ENCODE results near the gene EDNRB. TPM values are rescaled to one million over a fixed set of nuclear protein-coding genes. Genes with fewer than 3 reads are reported as not detected.

EDNRB gene
- polyA plus RNA-seq, 3 donors = 0.08 to 0.53 (median 0.37) TPM

DNA sequence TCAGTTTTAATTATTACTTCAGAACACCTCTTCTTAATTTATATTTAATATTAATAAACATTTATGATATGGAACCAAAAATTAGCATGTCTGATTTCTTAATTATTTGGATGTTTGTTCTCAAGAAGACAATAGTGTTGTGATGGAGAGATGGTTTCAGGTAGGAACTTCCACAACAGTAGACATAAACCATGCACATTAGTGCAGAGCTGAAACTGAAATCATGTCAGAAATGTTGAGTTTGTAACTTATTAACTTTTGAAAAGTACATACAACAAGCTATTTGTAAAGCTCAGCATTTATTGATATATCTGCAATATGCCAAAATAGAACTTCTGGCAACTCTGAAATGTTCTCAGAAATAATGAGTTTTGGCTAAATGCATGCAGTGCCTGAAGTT lies 11.8 kb upstream of the EDNRB start:
- Mint-ChIP-seq H3K27me3 (ENCODE audit: low read depth in 3 of 3) (peaks cover 1 to 2% (median 1%) of the 10 kb centered on the region in 3 donors), H3K4me1 (peaks cover 13% of the 10 kb centered on the region), H3K27ac (no peak overlapping the region), H3K9me3 (peaks cover 0 to 9% (median 6%) of the 10 kb centered on the region in 7 donors), H3K4me3 (no peak overlapping the region), H3K36me3 (no peaks in the 10 kb centered on the region)
- Histone ChIP-seq H2AFZ (ENCODE audit: insufficient read depth, low read depth, low read length, poor library complexity, severe bottlenecking) (no peak overlapping the region), H3K79me2 (ENCODE audit: insufficient read depth, low read length) (no peaks in the 10 kb centered on the region), H3K36me3 (replicated peaks in 1 of 2; ENCODE audit: control insufficient read depth in 1 of 2, insufficient read depth in 2 of 2, low read length in 2 of 2) (no peaks in the 10 kb centered on the region), H3K9ac (ENCODE audit: insufficient read depth, low read length, poor library complexity, severe bottlenecking) (no peak overlapping the region), H3K4me2 (replicated peaks; ENCODE audit: extremely low read depth, low read length, poor library complexity, severe bottlenecking) (no peak overlapping the region), H3K27ac (ENCODE audit: low read depth in 1 of 2, low read length in 2 of 2) (no peak overlapping the region), H3K27me3 (ENCODE audit: control insufficient read depth in 2 of 2, insufficient read depth in 2 of 2, low read length in 2 of 2) (no peaks in the 10 kb centered on the region), H3K4me3 (replicated peaks in 1 of 3; ENCODE audit: low read depth in 2 of 3, low read length in 3 of 3) (no peak overlapping the region), H3K4me1 (ENCODE audit: control insufficient read depth in 1 of 2, insufficient read depth in 2 of 2, low read length in 2 of 2) (peaks cover 2 to 13% of the 10 kb centered on the region in 2 donors), H3K9me3 (replicated peaks in 1 of 2; ENCODE audit: control insufficient read depth in 1 of 2, insufficient read depth in 1 of 2, low read length in 2 of 2) (no peaks in the 10 kb centered on the region), H4K20me1 (ENCODE audit: insufficient read depth, low read length) (no peaks in the 10 kb centered on the region)
- TF ChIP-seq, protein P1, sequence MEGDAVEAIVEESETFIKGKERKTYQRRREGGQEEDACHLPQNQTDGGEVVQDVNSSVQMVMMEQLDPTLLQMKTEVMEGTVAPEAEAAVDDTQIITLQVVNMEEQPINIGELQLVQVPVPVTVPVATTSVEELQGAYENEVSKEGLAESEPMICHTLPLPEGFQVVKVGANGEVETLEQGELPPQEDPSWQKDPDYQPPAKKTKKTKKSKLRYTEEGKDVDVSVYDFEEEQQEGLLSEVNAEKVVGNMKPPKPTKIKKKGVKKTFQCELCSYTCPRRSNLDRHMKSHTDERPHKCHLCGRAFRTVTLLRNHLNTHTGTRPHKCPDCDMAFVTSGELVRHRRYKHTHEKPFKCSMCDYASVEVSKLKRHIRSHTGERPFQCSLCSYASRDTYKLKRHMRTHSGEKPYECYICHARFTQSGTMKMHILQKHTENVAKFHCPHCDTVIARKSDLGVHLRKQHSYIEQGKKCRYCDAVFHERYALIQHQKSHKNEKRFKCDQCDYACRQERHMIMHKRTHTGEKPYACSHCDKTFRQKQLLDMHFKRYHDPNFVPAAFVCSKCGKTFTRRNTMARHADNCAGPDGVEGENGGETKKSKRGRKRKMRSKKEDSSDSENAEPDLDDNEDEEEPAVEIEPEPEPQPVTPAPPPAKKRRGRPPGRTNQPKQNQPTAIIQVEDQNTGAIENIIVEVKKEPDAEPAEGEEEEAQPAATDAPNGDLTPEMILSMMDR (IDR thresholded peaks at IDR 0.05) = no peak
- intact Hi-C loops (cut with micrococcal nuclease) = no loop called here
- no peak for DNase-seq

DNA sequence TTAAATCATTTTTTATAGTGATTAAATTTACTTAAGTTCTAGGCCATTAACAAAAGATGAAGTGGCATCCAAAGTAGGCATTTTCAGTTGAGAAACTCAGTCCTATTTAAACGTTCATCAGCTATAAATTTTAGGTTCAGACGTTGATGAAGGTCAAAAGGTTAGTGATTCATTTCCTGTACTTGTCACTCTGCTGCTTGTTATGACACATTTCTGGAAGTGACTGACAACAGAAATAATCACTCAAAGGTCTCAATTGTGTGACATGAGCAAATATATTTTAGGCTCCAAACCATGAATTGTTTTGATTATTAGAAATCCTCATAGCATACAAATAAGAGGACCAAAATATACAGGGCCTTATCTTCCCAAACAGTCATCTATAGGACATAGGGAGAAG lies 10.3 kb upstream of the EDNRB start:
- Histone ChIP-seq H3K27me3 (ENCODE audit: control insufficient read depth in 2 of 2, insufficient read depth in 2 of 2, low read length in 2 of 2) (no peaks in the 10 kb centered on the region), H4K20me1 (ENCODE audit: insufficient read depth, low read length) (no peaks in the 10 kb centered on the region), H3K27ac (ENCODE audit: low read depth in 1 of 2, low read length in 2 of 2) (no peak overlapping the region), H3K9ac (ENCODE audit: insufficient read depth, low read length, poor library complexity, severe bottlenecking) (no peak overlapping the region), H3K36me3 (replicated peaks in 1 of 2; ENCODE audit: control insufficient read depth in 1 of 2, insufficient read depth in 2 of 2, low read length in 2 of 2) (no peaks in the 10 kb centered on the region), H3K9me3 (replicated peaks in 1 of 2; ENCODE audit: control insufficient read depth in 1 of 2, insufficient read depth in 1 of 2, low read length in 2 of 2) (no peaks in the 10 kb centered on the region), H2AFZ (ENCODE audit: insufficient read depth, low read depth, low read length, poor library complexity, severe bottlenecking) (no peak overlapping the region), H3K4me1 (ENCODE audit: control insufficient read depth in 1 of 2, insufficient read depth in 2 of 2, low read length in 2 of 2) (peaks cover 2 to 13% of the 10 kb centered on the region in 2 donors), H3K4me2 (replicated peaks; ENCODE audit: extremely low read depth, low read length, poor library complexity, severe bottlenecking) (no peak overlapping the region), H3K79me2 (ENCODE audit: insufficient read depth, low read length) (no peaks in the 10 kb centered on the region), H3K4me3 (replicated peaks in 1 of 3; ENCODE audit: low read depth in 2 of 3, low read length in 3 of 3) (no peak overlapping the region)
- Mint-ChIP-seq H3K4me3 (no peak overlapping the region), H3K27ac (peak overlapping the region in 1 of 7 donors; percentile 73), H3K9me3 (peaks cover 0 to 11% (median 8%) of the 10 kb centered on the region in 7 donors), H3K27me3 (ENCODE audit: low read depth in 3 of 3) (peaks cover 1 to 2% (median 1%) of the 10 kb centered on the region in 3 donors), H3K36me3 (no peaks in the 10 kb centered on the region), H3K4me1 (peaks cover 13% of the 10 kb centered on the region)
- intact Hi-C loops (cut with micrococcal nuclease) = no loop called here
- TF ChIP-seq, protein P1 (IDR thresholded peaks at IDR 0.05) = no peak
- WGBS (ENCODE audit: insufficient coverage) = no CpG with 5 or more reads among the region's 2 CpGs
- peak; percentile 54 to 80 (median 75) for DNase-seq
